ENCODE data around the gene SIAH1.

- no peak for TF ChIP-seq EZH2 (IDR thresholded peaks at IDR 0.05; ENCODE audit: insufficient read depth, poor library complexity, severe bottlenecking)
- TF ChIP-seq EZH2phosphoT487 (IDR thresholded peaks at IDR 0.05; ENCODE audit: insufficient read depth, low read depth) = no peak
These were observed 52.2 kb downstream of the SIAH1 start for GRCh38 chr16:48332978-48333377.
